C4-2B (cell line): ENCODE data around the gene APOL5.

ENCODE experiments used
- CTCF ChIP-seq: fragments of 450-650 bp; conservative IDR thresholded peaks from 2 replicates; pipeline ENCODE4 v1.5.1; 2017; ENCODE audit warnings: mild to moderate bottlenecking
- ZFX ChIP-seq: fragments of 450-650 bp; IDR thresholded peaks from 2 replicates; pipeline ENCODE4 v1.6.1; 2017

DNA sequence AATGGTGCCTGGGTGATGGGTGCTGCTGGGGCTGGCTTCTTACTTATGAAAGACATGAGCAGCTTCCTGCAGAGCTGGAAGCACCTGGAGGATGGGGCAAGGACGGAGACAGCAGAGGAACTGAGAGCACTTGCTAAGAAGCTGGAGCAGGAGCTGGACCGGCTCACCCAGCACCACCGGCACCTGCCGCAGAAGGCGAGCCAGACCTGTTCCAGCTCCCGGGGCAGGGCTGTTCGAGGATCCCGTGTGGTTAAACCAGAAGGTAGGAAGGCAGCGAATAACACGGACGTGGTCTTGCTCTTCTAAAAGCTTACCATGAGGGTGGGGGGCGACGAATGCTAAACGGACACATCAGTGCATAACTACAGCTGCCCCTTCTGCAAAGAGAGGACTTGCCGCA is 9.3 kb downstream of the APOL5 start:
- no peak for TF ChIP-seq CTCF
- TF ChIP-seq ZFX: no peak
